Activated CD4-positive, alpha-beta T cell treated with anti-CD3 and anti-CD28 coated beads for 4 hours (primary cell): Measurements from ENCODE around the gene FLT4.
"Not testable (repeated sequence)": the region's sequence is repeated elsewhere in the genome, so short reads cannot be mapped to it uniquely, and the experiment has no call there.

Experiments
- DNase-seq, 2 donors: peaks; one replicate each; pipeline ENCODE4 v3.0.0-alpha.2; 2020

The FLT4 gene

DNA sequence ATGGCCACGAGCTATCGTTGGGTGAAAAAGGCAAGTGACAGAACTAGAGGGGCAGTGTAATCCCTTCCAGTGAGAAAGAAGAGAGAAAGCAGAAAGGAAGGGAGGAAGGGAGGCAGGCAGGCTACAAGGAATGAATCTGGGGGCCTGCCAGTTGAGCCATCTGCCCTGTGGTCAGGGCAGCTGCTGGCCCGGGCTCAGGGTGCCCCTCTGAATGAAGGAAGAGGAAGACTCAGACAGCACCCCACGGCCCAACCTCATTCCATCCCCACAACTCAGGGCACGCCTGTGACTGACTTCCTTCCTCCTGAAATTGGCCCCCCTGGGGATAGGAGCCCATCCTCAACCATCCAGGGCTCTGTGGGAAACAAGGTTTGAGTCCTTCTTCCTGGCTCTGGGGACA, 20.3 kb upstream of the FLT4 start:
- no peak for DNase-seq

DNA sequence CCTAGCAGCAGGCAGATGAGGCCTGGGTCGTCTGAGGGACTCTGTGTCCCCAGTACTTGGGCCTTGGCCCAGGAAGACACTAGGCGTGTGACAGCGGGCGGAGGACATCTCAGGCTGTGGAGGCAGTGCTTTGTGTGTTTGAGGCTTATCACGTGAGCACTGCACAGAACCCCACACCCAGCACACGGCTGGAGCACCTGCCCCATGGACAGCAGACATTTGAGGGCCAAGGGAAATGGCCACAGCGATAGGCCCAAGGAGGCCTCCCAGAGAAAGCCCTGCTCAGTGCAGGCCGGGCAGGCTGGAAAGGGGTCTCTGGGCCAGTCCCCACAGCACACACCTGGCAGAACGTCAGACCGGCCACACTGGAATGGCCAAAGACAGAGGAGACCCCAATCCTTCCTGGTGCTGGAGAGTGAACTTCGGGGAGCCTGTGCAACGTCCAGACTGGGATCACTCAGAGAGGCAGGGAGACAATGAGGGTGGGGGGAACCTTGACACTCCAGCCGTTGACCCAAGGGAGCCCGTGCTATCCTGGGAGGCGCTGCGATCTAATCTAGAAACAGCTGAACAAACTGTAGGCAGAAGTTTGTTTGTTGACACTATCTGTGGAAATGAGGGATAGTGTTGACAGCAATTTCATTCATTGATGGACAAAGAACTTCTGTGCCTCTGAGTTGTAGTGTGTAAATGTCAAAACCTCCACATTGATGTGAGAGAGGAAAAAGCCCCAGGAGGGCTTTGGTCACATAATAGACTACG, 19.6 kb upstream of the FLT4 start:
- DNase-seq: no peak

DNA sequence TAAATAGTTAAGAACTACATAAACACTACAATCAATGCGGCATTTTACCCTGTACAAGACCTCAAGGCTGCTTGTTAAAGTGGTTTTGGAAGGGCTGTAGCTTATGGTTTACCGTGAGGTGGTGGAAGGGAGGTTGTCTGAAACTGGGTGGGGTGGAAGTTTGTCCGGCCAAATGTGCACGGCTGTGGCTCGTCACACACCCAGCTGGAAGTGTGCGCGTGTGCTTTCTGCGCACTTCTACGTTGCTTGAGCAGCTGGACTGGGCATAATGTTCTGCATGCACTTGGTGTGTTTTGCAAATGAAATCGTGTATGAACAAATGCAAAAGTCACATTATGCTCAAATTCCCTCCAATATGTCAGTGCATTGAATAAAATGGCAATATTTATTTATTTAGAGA, 17.4 kb upstream of the FLT4 start:
- no peak for DNase-seq

DNA sequence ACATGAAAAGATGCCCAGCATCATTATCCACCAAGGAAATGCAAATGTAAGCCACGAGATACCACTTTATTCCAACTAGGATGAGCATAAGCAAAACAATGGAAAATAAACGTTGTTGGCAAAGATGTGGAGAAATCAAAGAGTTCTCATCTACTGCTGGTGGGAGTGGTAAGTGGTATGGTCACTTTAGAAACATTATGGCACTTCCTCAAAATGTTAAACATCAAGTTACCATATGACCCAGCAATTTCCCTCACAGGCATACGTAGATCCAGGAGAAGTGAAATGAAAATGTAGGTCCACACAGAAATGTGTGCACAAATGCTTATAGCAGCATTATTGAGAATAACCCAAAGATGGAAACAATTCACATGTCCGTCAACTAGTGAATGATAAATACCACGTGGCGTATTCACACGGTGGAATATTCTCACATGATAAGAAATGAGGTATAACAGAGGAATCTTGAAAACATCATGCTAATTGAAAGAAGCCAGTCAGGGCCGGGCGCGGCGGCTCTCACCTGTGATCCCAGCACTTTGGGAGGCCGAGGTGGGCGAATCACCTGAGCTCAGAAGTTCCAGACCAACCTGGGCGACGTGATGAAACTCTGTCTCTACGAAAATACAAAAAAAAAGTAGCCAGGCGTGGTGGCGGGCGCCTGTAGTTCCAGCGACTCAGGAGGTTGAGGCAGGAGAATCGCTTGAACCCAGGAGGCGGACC, 16.4 kb upstream of the FLT4 start:
- DNase-seq: no peak

DNA sequence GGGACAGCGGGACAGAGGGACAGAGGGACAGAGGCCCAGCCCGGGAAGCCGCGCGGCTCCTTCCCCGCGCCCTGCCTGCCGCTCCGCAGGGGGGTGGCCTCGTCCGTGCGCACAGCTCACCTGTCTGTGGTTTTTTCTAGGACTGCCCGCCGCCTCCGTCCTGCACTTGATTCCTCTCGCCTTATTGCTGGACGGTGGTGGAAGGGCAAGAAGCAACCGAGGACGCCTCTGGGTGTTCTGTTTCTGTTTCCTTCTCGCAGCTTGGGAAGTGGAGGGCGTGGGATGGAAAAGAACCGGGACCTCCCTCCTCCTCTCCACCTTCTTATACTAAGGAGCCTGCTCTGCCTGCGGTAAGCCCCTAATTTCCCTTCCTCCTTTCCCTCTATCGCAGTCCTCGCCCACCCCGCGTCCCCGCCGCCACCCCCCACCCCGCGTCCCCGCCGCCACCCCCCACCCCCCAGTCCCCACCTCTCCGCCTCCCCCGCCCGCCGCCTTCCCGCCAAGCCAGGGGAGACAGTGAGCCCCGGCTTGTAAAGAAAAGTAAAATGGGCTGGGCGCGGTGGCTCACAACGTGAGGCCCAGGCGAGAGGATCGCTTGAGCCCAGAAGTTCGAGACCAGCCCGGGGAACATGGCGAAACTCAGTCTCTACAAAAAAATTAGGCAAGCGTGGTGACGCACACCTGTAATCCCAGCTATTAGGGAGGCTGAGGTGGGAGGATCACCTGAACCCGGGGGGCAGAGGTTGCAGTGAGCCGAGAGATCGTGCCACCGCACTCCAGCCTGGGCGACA, 9.6 kb upstream of the FLT4 start:
- DNase-seq: no peak

DNA sequence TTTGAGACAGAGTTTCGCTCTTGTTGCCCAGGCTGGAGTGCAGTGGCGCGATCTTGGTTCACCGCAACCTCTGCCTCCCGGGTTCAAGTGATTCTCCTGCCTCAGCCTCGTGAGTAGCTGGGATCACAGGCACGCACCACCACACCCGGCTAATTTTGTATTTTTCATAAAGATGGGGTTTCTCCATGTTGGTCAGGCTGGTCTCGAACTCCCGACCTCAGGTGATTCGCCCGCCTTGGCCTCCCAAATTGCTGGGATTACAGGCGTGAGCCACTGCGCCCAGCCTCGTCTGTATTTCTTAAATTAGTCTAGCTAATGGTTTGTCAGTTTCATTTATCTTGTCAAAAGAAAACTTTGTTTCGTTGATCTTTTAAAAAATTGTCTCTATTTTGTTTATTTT, 5.8 kb upstream of the FLT4 start:
- not testable (repeated sequence) for DNase-seq

DNA sequence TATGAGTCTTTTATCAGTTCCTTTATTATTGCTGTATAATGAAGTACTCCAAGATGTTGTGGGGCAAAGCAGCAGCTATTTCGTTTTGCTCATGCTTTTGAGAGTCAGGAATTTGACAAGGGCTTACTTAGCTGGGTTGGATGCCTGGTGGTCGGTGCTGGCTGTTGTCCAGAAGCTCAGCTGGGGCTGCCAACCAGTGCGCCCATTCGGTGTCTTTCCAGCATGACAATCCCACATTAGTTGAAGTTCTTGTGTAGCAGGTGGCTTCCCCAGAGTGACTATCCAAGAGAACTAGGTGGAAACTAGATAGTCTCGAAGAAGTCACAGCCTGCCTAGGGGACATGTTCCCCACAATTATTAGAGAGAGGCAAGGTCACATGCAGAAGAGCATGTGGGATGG, 3.4 kb upstream of the FLT4 start:
- DNase-seq: no peak

DNA sequence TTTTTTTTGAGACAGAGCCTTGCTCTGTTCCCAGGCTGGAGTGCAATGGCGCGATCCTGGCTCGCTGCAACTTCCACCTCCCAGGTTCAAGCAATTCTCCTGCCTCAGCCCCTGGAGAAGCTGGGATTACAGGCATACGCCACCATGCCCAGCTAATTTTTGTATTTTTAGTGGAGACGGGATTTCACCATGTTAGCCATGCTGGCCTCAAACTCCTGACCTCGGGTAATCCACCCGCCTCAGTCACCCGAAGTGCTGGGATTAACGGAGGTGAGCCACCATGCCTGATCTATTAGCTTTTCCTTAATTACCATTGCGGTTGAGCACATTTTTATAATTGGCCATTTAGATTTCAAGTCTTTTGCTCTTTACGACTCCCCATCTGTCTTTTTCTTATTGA, 2.9 kb upstream of the FLT4 start:
- no peak for DNase-seq

DNA sequence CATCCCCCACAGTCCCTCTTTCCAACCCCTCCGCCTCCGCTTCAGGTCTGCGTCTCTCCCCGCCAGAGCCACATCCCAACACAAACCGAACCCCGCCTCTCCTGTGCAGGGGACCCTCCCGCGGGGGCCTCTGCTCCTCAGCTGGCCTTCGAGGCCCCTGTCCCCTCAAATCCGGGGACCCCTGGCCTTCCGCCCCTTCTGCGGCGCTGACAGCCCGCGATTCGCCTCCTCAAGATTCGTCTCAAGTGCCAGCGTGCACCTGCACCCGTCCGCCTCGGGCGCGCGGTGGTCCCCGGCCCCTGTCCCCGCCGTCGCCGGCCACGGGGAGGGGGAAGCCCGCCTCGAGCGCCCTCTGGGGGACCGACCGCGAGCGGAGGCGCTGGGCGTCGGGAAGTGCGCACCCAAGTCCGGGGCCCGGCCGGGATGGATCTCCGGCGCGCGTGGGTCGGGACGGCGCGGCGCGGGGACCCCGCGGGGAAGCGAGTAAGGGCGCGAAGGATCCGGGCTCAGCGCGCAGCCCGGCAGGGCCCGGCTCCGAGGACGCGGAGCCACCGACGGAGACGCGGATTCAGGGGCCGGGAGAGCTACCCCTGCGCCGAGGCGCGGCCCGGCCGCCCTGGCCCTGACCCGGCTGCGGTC, 623 bp downstream of the FLT4 start:
- DNase-seq: no peak

DNA sequence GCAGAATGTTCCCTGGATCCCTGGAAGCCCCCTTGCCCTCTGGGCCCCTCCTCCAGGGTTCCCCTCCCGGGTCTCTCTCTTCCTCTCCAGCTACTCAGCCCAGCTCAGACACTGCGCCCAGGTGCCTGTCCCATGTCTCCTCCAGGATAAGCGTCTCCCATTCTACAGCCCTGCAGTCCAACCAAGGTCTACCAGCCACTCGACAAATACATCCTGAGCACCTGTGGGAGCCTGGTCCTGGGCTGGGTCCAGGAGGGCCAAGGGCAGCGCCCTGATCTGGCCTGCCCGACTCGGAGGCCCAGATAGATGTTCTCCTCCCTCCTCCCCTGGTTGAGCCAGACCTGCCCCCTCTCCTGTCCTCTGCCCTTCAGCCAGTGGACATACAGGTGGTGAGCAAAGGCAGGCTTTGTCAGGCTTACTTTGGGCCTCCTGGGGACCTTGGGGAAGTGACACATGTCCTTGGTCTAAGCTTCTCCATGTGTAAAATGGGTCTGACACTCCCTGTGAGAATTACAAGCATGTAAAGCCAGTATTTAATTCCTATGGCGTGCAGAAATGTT, 1.4 kb downstream of the FLT4 start:
- DNase-seq: no peak

DNA sequence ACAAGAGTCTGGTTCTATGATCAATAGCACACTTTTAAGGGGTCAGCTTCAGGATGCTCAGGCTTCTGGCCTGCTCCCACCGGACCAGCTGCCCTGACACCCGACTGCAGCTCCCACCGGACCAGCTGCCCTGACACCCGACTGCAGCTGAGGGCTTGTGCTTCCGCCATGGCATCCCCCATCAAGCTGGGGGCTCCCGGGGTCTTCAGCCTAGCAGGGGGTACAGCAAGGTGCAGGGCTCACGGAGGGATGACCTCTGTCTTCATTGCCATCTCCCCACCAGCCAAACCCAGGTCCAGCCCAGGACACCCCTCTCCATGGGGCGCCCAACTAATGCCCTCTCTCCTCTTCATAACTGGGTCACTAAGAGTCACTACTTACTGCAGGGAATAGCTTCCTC, 1.9 kb downstream of the FLT4 start:
- no peak for DNase-seq

DNA sequence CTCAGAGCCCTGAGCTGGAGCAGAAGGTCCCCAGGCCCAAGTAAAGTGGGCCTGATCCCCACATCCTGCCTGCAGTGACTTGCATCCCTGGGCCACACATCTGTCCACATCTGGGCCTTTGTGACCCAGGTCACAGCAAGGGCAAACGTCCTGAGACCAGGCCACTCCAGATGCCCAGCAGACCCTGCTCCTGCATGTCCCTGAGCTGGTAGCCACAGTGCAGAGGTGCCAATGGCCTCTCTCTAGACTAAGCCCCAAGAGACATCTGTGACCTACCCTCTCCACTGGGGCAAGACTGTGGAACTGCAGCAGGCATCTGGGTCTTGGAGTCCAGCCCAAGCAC, 2.5 kb downstream of the FLT4 start:
- no peak for DNase-seq

DNA sequence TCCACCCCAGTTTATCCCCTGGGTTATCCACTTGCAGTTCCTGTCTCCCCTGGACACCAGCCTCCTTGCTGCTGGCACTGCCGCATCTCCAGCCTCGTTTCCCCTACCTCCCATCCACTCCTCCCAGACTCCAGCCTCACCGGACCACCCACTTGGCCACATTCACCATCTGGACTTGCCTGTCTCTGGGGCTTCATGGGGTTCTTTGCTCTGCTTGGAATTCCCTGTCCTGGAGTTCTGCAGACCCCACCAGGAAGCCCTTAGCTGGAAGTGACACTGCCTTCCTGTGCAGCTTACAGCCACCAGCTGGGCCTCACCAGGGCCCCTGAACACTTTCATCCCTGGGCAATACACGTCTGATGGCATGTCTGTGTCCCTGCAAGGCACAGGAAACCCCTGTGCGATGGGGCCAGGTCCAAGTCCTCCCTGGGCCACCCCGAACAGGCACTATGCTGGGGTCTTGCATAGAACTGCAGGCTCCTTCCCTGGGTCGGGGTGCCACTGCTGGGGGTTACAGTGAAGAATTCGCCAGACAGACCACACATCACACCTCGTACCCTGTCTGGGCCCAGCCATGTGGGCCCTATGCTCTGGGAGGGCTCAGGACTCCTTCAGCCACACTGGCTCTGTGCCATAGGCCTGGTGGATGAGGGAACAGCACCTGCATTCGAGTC, 3.0 kb downstream of the FLT4 start:
- DNase-seq: no peak

DNA sequence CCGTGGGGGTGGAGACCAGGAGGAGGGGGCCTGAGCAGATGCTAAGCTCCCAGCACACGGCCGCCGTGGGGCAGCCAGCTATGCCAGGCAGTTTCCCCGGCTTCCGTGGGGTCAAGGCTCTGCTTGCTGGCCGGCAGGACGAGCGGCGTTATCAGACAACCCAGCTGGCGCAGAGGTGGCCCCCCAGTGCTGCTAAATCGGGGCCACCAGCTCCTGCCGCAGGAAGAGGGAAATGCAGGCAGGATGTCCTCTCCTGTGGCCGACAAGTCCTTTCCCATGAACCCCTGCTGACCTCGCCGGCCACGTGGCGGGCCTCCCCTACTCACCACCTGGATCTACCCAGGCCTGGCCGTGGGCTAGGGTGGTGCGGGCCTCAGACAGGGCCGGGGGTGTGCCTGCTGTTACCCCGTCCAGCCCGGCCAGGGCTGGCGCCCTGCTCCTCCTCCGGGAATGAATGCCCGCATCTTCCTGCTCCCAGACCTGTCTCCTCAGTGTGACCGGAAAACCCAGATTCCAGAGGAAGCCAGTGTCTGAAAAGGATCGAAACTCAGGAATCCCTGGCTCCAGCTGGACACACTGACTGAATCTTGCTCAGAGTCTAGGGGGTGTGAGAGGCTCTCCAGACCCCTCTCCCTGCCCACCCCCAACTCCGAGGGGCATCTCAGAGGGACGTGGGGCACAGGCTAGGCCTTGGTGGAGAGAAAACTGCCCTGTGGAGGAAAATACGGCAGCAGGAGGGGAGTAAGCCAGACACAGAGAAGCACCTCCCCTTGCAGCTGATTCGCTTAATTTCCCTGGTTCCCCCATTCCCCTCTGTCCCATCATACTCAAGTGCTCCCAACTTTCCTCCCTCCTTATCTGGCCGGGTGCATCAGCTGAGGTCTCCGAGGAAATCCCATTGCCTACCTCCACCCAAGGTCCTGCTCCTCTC, 3.9 kb downstream of the FLT4 start:
- DNase-seq: no peak

DNA sequence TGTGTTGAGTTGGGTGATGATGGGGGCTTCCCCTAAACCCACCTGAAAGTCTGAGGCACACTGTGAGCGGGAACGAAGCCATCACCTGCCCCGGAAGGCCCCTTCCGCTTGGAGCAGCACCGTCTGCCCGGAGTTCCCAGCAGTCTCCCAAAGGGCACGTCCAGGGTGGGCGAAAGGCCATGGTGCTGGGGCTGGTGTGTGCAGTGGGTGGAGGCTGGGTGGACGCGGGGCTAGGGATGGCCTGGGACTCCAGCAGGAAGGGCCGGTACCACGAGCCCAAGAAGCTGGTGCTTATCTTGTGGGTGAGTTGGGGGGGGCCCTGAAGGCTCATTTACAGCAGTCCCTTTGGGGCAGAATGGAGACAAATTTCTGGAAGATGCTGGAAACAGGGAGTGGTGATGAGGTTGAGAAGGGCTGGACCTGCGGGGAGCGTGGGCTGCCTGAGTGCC, 4.6 kb downstream of the FLT4 start:
- no peak for DNase-seq

DNA sequence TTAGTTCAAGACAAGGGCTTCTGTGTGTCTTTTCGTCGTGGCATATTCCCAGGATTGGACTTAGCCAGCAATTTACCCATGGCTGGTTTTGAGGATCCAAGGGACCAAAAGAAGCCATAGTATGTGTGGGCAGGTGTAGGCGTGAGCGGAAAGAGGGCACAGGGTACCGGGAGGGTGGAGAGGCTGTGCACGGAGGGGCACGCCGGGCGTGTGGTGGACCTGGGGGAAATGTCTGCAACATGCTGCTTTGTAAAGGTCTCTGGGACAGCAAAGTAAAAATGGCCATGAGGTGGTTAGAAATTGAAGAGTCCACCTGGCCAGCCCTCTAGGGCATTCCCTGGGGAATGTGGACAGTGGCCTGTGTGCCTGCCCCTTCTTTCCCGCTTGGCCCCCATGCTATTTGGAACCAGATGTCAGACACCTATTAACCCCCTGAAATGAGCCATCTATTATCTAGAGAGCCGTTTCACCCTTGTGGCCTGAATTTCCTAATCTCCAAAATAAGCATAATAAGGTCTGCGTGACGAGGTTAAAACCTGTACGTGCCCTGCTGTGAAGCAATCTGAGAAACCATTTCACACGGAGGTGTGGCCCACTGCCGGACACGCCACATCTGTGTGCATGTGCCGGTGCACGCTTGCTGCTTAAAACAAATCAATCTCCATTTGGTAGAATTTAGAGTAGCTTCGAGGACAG, 5.1 kb downstream of the FLT4 start:
- DNase-seq: no peak

DNA sequence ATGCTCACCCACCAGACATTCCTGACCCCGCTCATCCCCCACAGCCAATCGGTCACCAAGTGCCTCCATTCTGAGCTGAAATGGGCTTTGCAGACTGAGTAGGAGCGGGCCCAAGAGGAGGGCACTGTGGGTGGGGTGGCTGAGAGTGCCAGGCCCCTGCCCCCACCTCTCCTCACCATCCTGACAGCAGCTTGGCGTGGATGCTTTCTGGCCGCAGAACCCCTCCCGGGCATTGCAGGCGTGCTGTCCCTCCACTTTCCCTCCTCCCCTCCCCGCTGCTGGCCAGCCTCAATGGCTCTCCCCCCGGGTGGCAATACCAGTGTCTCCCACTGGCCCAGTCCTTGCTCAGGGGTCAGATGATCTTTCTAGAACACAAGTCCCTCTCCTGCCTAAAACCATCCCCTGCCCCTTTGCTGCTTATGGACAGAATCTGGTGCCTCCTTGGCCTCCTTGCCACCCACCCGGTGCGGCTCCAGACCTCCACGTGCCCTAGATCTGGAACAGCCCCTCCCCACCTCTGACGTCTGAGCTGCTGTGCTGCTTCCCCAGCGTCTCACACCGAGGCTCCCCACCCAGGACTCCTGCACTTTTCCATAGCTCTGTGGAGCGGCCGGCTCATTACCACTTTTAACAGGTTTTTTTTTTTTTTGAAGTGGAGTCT, 6.1 kb downstream of the FLT4 start:
- DNase-seq: no peak

DNA sequence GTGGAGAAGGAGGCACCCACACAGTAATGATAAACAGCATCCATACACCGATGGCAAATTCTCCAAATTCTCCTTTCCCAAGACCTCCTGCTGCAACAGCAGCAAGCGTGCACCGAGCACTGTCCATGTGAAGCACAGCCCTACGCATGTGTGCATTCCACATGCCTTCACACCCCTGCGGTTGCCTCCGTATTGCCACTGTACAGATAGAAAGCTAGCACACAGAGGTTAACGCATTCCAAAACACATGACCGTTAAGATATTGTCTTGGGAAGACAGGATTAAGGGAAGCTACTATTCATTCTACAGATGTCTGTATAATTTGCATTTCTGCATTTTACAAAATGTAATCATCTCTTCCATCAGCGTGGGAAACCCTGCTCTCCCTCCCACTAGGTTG, 6.6 kb downstream of the FLT4 start:
- no peak for DNase-seq

DNA sequence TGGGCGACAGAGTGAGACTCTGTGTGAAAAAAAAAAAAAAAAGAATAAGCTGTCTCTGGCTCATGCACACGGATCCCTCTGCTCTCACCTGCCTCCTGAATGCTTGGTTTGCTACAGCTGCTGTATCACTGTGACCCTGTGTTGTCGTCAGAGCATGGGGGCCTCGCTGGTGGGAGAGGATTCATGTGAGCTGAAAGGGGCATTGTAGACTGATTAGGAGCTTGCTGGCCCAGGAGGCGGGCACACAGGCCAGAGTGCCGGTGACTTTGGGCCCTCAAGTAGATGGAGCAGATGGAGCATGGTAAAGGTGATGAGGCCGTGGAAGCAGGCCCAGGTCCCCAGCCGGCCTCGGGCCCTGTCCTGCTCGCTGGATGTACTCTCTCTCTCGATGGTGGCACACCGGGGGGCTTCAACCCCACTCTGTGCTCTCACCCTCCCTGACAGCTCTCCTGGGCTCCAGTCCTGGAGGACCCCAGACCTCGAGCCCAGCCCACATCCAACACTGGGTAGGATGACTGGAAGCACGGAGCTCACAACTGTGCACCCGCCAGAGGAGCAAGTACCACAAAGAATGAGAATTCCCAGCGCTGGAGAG, 7.1 kb downstream of the FLT4 start:
- DNase-seq: no peak

DNA sequence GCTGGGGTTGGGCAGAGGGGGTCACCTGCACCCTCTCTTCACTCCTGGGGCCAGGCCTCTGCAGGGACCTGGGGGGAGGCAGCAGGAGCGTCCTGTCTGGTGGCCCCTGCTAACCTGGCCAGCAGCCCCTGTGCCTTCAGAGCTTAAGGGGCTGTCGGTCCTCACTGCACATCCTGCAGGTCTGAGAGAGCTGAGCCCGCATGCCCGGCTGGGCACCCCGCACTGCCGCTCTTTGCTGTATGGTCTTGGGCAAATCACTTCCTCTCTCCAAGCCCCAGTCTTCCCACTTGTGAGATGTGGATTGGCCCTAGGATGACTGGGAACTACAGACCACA, 7.9 kb downstream of the FLT4 start:
- DNase-seq: no peak
